OCI-LY3 (cell line): ENCODE data around the gene MAPK14.

Experiments
- EZH2phosphoT487 ChIP-seq: fragments of 200-600 bp; shearing (Covaris generic); IDR thresholded peaks from 2 replicates; pipeline ENCODE4 v1.6.1; 2018; ENCODE audit warnings: antibody characterized with exemption, mixed run types, low read depth
- TF ChIP-seq, protein P1 (sequence below): fragments of 200-600, 300-600 bp; sonication (generic); IDR thresholded peaks from 2 replicates; pipeline ENCODE4 v1.5.1; 2014; ENCODE audit warnings: antibody characterized with exemption, low read length, low read depth

DNA sequence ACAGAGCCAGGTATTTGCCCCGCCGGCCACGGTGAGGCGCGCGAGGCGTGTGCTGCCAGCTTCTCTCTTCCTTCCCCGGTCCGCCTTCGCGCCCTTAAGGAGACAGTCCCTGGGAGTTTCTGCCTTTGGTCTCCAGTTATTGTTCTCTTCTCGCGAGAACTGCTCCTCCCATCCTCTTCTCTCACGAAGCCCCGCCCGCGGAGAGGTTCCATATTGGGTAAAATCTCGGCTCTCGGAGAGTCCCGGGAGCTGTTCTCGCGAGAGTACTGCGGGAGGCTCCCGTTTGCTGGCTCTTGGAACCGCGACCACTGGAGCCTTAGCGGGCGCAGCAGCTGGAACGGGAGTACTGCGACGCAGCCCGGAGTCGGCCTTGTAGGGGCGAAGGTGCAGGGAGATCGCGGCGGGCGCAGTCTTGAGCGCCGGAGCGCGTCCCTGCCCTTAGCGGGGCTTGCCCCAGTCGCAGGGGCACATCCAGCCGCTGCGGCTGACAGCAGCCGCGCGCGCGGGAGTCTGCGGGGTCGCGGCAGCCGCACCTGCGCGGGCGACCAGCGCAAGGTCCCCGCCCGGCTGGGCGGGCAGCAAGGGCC is at the start of gene MAPK14:
- TF ChIP-seq, protein P1, sequence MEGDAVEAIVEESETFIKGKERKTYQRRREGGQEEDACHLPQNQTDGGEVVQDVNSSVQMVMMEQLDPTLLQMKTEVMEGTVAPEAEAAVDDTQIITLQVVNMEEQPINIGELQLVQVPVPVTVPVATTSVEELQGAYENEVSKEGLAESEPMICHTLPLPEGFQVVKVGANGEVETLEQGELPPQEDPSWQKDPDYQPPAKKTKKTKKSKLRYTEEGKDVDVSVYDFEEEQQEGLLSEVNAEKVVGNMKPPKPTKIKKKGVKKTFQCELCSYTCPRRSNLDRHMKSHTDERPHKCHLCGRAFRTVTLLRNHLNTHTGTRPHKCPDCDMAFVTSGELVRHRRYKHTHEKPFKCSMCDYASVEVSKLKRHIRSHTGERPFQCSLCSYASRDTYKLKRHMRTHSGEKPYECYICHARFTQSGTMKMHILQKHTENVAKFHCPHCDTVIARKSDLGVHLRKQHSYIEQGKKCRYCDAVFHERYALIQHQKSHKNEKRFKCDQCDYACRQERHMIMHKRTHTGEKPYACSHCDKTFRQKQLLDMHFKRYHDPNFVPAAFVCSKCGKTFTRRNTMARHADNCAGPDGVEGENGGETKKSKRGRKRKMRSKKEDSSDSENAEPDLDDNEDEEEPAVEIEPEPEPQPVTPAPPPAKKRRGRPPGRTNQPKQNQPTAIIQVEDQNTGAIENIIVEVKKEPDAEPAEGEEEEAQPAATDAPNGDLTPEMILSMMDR = peak; percentile 90
- TF ChIP-seq EZH2phosphoT487 = no peak
